GM12873 (cell line): ENCODE data around the gene CFAP20DC.

Source experiments
- TF ChIP-seq, protein P1 (sequence below): IDR thresholded peaks from 2 replicates; pipeline ENCODE4 v1.5.1; 2012; ENCODE audit warnings: low read depth, mild to moderate bottlenecking, moderate library complexity, low read length, control low read depth; ENCODE audit not compliant: insufficient read depth; ENCODE audit errors: missing control alignments

CFAP20DC gene

DNA sequence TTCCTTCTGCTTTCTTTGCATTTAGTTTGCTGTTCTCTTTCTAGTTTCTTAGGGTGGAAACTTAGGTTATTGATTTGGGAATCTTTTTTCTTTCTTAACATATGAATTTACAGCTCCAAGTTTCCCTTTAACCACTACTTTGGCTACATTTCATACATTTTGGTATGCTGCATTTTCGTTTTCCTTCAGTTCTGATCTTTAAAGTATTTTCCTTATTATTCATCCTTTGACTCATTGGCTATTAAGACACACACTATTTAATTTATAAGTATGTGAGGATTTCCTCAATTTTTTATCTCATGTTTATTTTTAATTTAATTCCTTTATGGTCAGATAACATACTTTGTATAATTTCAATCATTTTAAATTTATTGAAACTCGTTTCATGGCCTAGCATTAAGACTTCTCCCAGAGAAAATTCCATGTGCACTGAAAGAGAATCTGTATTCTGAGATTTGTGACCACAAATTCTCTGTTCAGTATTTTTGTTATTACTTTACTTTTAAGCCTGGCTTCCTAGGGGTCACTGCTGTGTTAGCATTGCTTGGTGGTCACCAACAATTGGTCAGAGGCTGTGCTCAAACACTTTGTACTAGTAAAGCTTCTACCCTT lies 87.7 kb downstream of the CFAP20DC start:
- TF ChIP-seq, protein P1, sequence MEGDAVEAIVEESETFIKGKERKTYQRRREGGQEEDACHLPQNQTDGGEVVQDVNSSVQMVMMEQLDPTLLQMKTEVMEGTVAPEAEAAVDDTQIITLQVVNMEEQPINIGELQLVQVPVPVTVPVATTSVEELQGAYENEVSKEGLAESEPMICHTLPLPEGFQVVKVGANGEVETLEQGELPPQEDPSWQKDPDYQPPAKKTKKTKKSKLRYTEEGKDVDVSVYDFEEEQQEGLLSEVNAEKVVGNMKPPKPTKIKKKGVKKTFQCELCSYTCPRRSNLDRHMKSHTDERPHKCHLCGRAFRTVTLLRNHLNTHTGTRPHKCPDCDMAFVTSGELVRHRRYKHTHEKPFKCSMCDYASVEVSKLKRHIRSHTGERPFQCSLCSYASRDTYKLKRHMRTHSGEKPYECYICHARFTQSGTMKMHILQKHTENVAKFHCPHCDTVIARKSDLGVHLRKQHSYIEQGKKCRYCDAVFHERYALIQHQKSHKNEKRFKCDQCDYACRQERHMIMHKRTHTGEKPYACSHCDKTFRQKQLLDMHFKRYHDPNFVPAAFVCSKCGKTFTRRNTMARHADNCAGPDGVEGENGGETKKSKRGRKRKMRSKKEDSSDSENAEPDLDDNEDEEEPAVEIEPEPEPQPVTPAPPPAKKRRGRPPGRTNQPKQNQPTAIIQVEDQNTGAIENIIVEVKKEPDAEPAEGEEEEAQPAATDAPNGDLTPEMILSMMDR, result no peak

GRCh38 chr3:58955308-58955707 lies 94.5 kb downstream of the CFAP20DC start:
- TF ChIP-seq, protein P1, result no peak

DNA sequence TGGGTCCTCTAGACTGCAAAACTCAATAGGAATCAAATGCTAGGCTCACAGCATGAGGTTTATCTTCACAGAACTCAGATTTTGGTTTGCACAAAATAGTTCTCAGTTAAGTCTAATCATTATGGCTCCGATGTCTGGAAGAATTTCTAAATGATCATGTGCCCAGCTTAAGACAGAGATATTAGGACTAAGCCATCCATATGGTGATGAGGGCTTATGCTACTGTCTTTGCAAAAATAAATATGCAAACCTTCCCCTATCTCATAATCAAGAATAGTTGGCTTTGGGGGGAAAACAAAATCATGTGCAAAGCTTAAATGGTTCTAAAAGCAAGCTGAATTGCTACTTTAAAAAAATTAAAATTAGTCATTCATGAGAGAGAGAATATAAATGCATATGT lies 96.5 kb downstream of the CFAP20DC start:
- TF ChIP-seq, protein P1, result no peak

GRCh38 chr3:58952128-58952917 lies 97.5 kb downstream of the CFAP20DC start:
- TF ChIP-seq, protein P1, result no peak

- TF ChIP-seq, protein P1, result no peak
These were observed 101.8 kb downstream of the CFAP20DC start for GRCh38 chr3:58948018-58948417.

GRCh38 chr3:58946875-58947274 lies 103.0 kb downstream of the CFAP20DC start:
- TF ChIP-seq, protein P1, result no peak

- TF ChIP-seq, protein P1, result no peak
These were observed 111.8 kb downstream of the CFAP20DC start for GRCh38 chr3:58938057-58938456.
